A549 (cell line): ENCODE results near the gene CLTCL1. TPM values are rescaled to one million over a fixed set of nuclear protein-coding genes. Genes with fewer than 3 reads are reported as not detected.
"Not testable (repeated sequence)": the region's sequence is repeated elsewhere in the genome, so short reads cannot be mapped to it uniquely, and the experiment has no call there.

Source experiments
- ATAC-seq, 2 experiments: fragments of 200-7000 bp in 1 of 2; fragments of >200 bp in 1 of 2; cut with Nextera tagmentation in 1 of 2; cut with Tn5 transposase in 1 of 2; 3 replicates each; pipeline versions ENCODE4 v1.8.0 to v1.9.1; 2018 to 2020; ENCODE audit warnings: mild to moderate bottlenecking in 1 of 2, moderate library complexity in 1 of 2
- CTCF ChIA-PET: fragments of 300-600 bp; sonication (Branson Sonifier 250); formaldehyde crosslinking; extraction: SDS; loops from one replicate; lab custom pipeline; 2021; ENCODE audit warnings: antibody characterized with exemption, inconsistent platforms; lab: Yijun Ruan, JAX
- POLR2A ChIA-PET: fragments of 350-600 bp; formaldehyde crosslinking; extraction: SDS; loops from one replicate; lab custom pipeline; 2021; ENCODE audit warnings: antibody characterized with exemption, inconsistent platforms; lab: Yijun Ruan, JAX
- DNase-seq, 2 experiments: peaks; one replicate each; pipeline versions ENCODE4 v3.0.0 to v3.0.0-alpha.2; 2011 to 2016; ENCODE audit warnings: low read depth in 1 of 2, low spot score in 1 of 2
- FAIRE-seq: peaks from 2 replicates; lab custom pipeline; 2011; peaks lifted over from hg19 to GRCh38; lab: Jason Lieb, UNC
- H3K27ac ChIP-seq, 2 experiments: fragments of >200 bp; sonication (Bioruptor Twin); formaldehyde crosslinking; 3 replicates each; pipeline ENCODE4 v1.5.1; 2016 to 2017
- H3K4me1 ChIP-seq: fragments of >200 bp; sonication (Bioruptor Twin); formaldehyde crosslinking; 3 replicates; pipeline ENCODE4 v1.6.1; 2016
- H3K4me2 ChIP-seq: fragments of >200 bp; sonication (Bioruptor Twin); formaldehyde crosslinking; 3 replicates; pipeline ENCODE4 v1.6.1; 2016
- H3K4me3 ChIP-seq: fragments of >200 bp; sonication (Bioruptor Twin); formaldehyde crosslinking; 3 replicates; pipeline ENCODE4 v1.5.1; 2016
- H3K9me3 ChIP-seq: fragments of >200 bp; sonication (Bioruptor Twin); formaldehyde crosslinking; 3 replicates; pipeline ENCODE4 v1.6.1; 2016
- ATOH8 ChIP-seq: fragments of 250-450 bp; sonication (Bioruptor Pico); IDR thresholded peaks from 2 replicates; pipeline ENCODE4 v1.5.0; 2020; ENCODE audit warnings: low read depth, mild to moderate bottlenecking, moderate library complexity
- BHLHE40 ChIP-seq: IDR thresholded peaks from 2 replicates; pipeline ENCODE4 v1.6.1; 2012; ENCODE audit warnings: low read depth, low read length, inconsistent platforms
- CBX2 ChIP-seq: fragments of 200-600 bp; sonication (generic); IDR thresholded peaks from 2 replicates; pipeline ENCODE4 v1.6.1; 2016; ENCODE audit warnings: low read depth, mild to moderate bottlenecking, borderline replicate concordance
- CBX8 ChIP-seq: fragments of 200-600 bp; sonication (generic); IDR thresholded peaks from 2 replicates; pipeline ENCODE4 v1.6.1; 2016
- CEBPB ChIP-seq, 2 experiments: fragments of >200 bp in 1 of 2; sonication (Bioruptor Twin) in 1 of 2; formaldehyde crosslinking in 1 of 2; IDR thresholded peaks; 2 replicates each; pipeline ENCODE4 v1.6.1; 2012 to 2016
- FOSB ChIP-seq: fragments of 250-450 bp; sonication (Bioruptor Pico); IDR thresholded peaks from 2 replicates; pipeline ENCODE4 v1.5.0; 2020; ENCODE audit warnings: mild to moderate bottlenecking, moderate library complexity
- GATA3 ChIP-seq: IDR thresholded peaks from 2 replicates; pipeline ENCODE4 v1.6.1; 2012; ENCODE audit warnings: borderline replicate concordance
- HES2 ChIP-seq: fragments of >200 bp; sonication (Bioruptor Twin); formaldehyde crosslinking; IDR thresholded peaks from 2 replicates; pipeline ENCODE4 v1.6.1; 2016
- HOXB5 ChIP-seq: fragments of 250-450 bp; sonication (Bioruptor Pico); IDR thresholded peaks from 2 replicates; pipeline ENCODE4 v1.5.0; 2020; ENCODE audit warnings: mild to moderate bottlenecking, moderate library complexity
- JUN ChIP-seq, 2 experiments: fragments of >200 bp; sonication (Bioruptor Twin); formaldehyde crosslinking; IDR thresholded peaks; 2 replicates in 1 of 2; 3 replicates in 1 of 2; pipeline ENCODE4 v1.6.1; 2016 to 2017
- JUNB ChIP-seq: fragments of >200 bp; sonication (Bioruptor Twin); formaldehyde crosslinking; IDR thresholded peaks from 2 replicates; pipeline ENCODE4 v1.6.1; 2016
- NR3C1 ChIP-seq: fragments of >200 bp; sonication (Bioruptor Twin); formaldehyde crosslinking; IDR thresholded peaks from 3 replicates; pipeline ENCODE4 v1.6.1; 2017
- POLR2AphosphoS2 ChIP-seq: conservative IDR thresholded peaks from 2 replicates; pipeline ENCODE4 v1.6.1; 2012; ENCODE audit warnings: low read length, improper control_type of control experiment, inconsistent platforms
- RARB ChIP-seq: fragments of 250-450 bp; sonication (Bioruptor Pico); IDR thresholded peaks from 2 replicates; pipeline ENCODE4 v1.8.0; 2021; ENCODE audit warnings: mild to moderate bottlenecking, moderate library complexity
- RCOR1 ChIP-seq: fragments of 150-350 bp; IDR thresholded peaks from 2 replicates; pipeline ENCODE4 v1.6.1; 2014; ENCODE audit warnings: antibody characterized with exemption, low read length, low read depth
- RNF2 ChIP-seq: fragments of 200-600 bp; sonication (generic); IDR thresholded peaks from 2 replicates; pipeline ENCODE4 v1.6.1; 2016; ENCODE audit warnings: low read depth, mild to moderate bottlenecking, antibody characterized with exemption, moderate library complexity, borderline replicate concordance
- SMC3 ChIP-seq: fragments of >200 bp; sonication (Bioruptor Twin); formaldehyde crosslinking; IDR thresholded peaks from 3 replicates; pipeline ENCODE4 v1.6.1; 2018; ENCODE audit warnings: inconsistent platforms
- TP53 ChIP-seq: fragments of 250-450 bp; sonication (Bioruptor Pico); IDR thresholded peaks from 2 replicates; pipeline ENCODE4 v1.5.0; 2021; ENCODE audit warnings: mild to moderate bottlenecking, moderate library complexity
- ZSCAN20 ChIP-seq: fragments of 250-450 bp; sonication (Bioruptor Pico); IDR thresholded peaks from 2 replicates; pipeline ENCODE4 v1.8.0; 2022; ENCODE audit warnings: mild to moderate bottlenecking, moderate library complexity
- WGBS: methylation state at CpG from one replicate; pipeline ENCODE4 v1.1.6; 2017; ENCODE audit errors: missing lambda C conversion rate; 5-methylcytosine and 5-hydroxymethylcytosine counted together
- polyA plus RNA-seq, 4 experiments: library from polyadenylated mRNA; depleted of rRNA in 3 of 4; stranded (reverse); fragments of >200 nt; fragmentation: RNase III in 1 of 4; extraction: RNeasy Plus Mini Kit Qiagen cat#74134 plus additional on column Dnase treatment in 1 of 4; gene quantifications; 2 replicates in 3 of 4; 3 replicates in 1 of 4; pipeline ENCODE4 v1.2.3, GENCODE V29; 2011 to 2017
- TF ChIP-seq, protein P1 (sequence below): fragments of >200 bp; sonication (Bioruptor Twin); formaldehyde crosslinking; IDR thresholded peaks from 3 replicates; pipeline ENCODE4 v1.5.1; 2016

The CLTCL1 gene
- polyA plus RNA-seq, 2 of the 4 experiments (the other 2 are of a cell fraction) = 8.6 to 10.6 TPM

DNA sequence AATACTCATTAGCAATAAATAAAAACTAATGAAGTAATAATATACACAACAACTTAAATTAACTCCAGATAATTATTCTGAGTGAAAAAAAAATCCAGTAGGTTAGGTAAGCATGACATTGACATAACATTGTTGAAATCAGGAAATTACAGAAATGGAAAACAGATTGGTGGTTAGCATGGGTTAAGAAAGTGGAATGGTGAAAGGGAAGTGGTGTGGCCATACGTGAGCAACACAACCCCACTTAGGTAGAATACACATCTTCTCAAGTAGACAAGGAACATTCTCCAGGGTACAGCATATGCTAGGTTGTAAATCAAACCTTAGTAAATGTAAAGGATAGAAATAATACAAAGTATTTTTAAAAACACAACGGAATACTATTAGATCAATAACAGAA lies 30.2 kb upstream of the CLTCL1 start:
- 32% methylated on average over 2 of the region's 2 CpGs for WGBS
- Histone ChIP-seq H3K27ac (no peak overlapping the region), H3K4me3 (no peak overlapping the region), H3K4me2 (no peak overlapping the region), H3K9me3 (peaks cover 24% of the 10 kb centered on the region), H3K4me1 (no peaks in the 10 kb centered on the region)
- DNase-seq (no peak), FAIRE-seq (no peak), ATAC-seq (no peak)
- ChIA-PET CTCF (no interaction called here), POLR2A (no interaction called here)
- TF ChIP-seq RARB (CRISPR knock-in tag) (no peak), HOXB5 (CRISPR knock-in tag) (no peak)

- H3K4me2 ChIP-seq, H3K27ac ChIP-seq, FAIRE-seq, H3K4me1 ChIP-seq, H3K4me3 ChIP-seq, DNase-seq, CTCF ChIA-PET, POLR2A ChIA-PET, ATAC-seq: not testable (repeated sequence)
- H3K9me3 ChIP-seq = peaks cover 38% of the 10 kb centered on the region
- 41% methylated on average over 8 of the region's 8 CpGs for WGBS
These were observed 28.6 kb upstream of the CLTCL1 start for GRCh38 chr22:19320136-19320535.

- FAIRE-seq (no peak), DNase-seq (no peak), ATAC-seq (no peak)
- CTCF ChIA-PET = no interaction called here
- Histone ChIP-seq H3K4me2 (no peak overlapping the region), H3K4me1 (no peaks in the 10 kb centered on the region), H3K9me3 (peaks cover 39% of the 10 kb centered on the region), H3K27ac (no peak overlapping the region), H3K4me3 (no peak overlapping the region)
- POLR2A ChIA-PET = no interaction called here
- no peak for TF ChIP-seq TP53 (CRISPR knock-in tag)
- TF ChIP-seq RNF2 = no peak
- no peak for TF ChIP-seq GATA3
- TF ChIP-seq SMC3 = no peak
- TF ChIP-seq, protein P1, sequence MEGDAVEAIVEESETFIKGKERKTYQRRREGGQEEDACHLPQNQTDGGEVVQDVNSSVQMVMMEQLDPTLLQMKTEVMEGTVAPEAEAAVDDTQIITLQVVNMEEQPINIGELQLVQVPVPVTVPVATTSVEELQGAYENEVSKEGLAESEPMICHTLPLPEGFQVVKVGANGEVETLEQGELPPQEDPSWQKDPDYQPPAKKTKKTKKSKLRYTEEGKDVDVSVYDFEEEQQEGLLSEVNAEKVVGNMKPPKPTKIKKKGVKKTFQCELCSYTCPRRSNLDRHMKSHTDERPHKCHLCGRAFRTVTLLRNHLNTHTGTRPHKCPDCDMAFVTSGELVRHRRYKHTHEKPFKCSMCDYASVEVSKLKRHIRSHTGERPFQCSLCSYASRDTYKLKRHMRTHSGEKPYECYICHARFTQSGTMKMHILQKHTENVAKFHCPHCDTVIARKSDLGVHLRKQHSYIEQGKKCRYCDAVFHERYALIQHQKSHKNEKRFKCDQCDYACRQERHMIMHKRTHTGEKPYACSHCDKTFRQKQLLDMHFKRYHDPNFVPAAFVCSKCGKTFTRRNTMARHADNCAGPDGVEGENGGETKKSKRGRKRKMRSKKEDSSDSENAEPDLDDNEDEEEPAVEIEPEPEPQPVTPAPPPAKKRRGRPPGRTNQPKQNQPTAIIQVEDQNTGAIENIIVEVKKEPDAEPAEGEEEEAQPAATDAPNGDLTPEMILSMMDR = no peak
- TF ChIP-seq ZSCAN20 = no peak
- TF ChIP-seq HOXB5 (CRISPR knock-in tag) = no peak
- no peak for TF ChIP-seq FOSB (CRISPR knock-in tag)
- no peak for TF ChIP-seq JUNB
- no peak for TF ChIP-seq NR3C1
- no peak for TF ChIP-seq HES2
- TF ChIP-seq JUN (IDR thresholded peaks at IDR 0.05) = no peak
- TF ChIP-seq CEBPB (IDR thresholded peaks at IDR 0.05) = no peak
- no peak for TF ChIP-seq BHLHE40
- TF ChIP-seq POLR2AphosphoS2 = no peak
These were observed 27.8 kb upstream of the CLTCL1 start for GRCh38 chr22:19319281-19319680.

- CTCF ChIA-PET = no interaction called here
- no peak for DNase-seq
- no peak for ATAC-seq
- Histone ChIP-seq H3K4me3 (no peak overlapping the region), H3K27ac (no peak overlapping the region), H3K9me3 (peaks cover 37% of the 10 kb centered on the region), H3K4me1 (no peaks in the 10 kb centered on the region), H3K4me2 (no peak overlapping the region)
- POLR2A ChIA-PET = no interaction called here
- no peak for FAIRE-seq
- TF ChIP-seq RCOR1 (no peak), CBX2 (no peak), ATOH8 (CRISPR knock-in tag) (no peak), FOSB (CRISPR knock-in tag) (no peak), CBX8 (no peak), HES2 (no peak)
- TF ChIP-seq, protein P1 = no peak
These were observed 26.3 kb upstream of the CLTCL1 start for GRCh38 chr22:19317865-19318264.
